Measurements from ENCODE around the gene PLP2.
"Not testable (repeated sequence)": the region's sequence is repeated elsewhere in the genome, so short reads cannot be mapped to it uniquely, and the experiment has no call there.

Gene PLP2

GRCh38 chrX:49171752-49172279, at the start of gene PLP2:
Gene PLP2 (plus strand): TSS chrX:49171898. CDS start chrX:49172001, 103 bp downstream.
- no peak for DNase-seq (ENCODE audit: low read depth)

- DNase-seq (ENCODE audit: low read depth) = no peak
Observed at GRCh38 chrX:49122499-49122898, 49.2 kb upstream of the PLP2 start.

- DNase-seq (ENCODE audit: low read depth) = not testable (repeated sequence)
Observed at GRCh38 chrX:49127742-49128258, 43.9 kb upstream of the PLP2 start.

- DNase-seq (ENCODE audit: low read depth) = no peak
Observed at GRCh38 chrX:49129427-49129826, 42.3 kb upstream of the PLP2 start.

- not testable (repeated sequence) for DNase-seq (ENCODE audit: low read depth)
Observed at GRCh38 chrX:49132275-49132674, 39.4 kb upstream of the PLP2 start.

- DNase-seq (ENCODE audit: low read depth) = no peak
Observed at GRCh38 chrX:49133759-49134158, 37.9 kb upstream of the PLP2 start.

GRCh38 chrX:49137492-49137891, 34.2 kb upstream of the PLP2 start:
- no peak for DNase-seq (ENCODE audit: low read depth)

GRCh38 chrX:49139713-49140112, 32.0 kb upstream of the PLP2 start:
- DNase-seq (ENCODE audit: low read depth) = no peak

- not testable (repeated sequence) for DNase-seq (ENCODE audit: low read depth)
Observed at GRCh38 chrX:49142264-49142663, 29.4 kb upstream of the PLP2 start.

- DNase-seq (ENCODE audit: low read depth) = not testable (repeated sequence)
Observed at GRCh38 chrX:49143154-49143553, 28.5 kb upstream of the PLP2 start.

GRCh38 chrX:49147282-49147681, 24.4 kb upstream of the PLP2 start:
- DNase-seq (ENCODE audit: low read depth) = no peak

GRCh38 chrX:49147936-49148335, 23.8 kb upstream of the PLP2 start:
- no peak for DNase-seq (ENCODE audit: low read depth)

- DNase-seq (ENCODE audit: low read depth) = not testable (repeated sequence)
Observed at GRCh38 chrX:49148390-49149100, 23.2 kb upstream of the PLP2 start.

- DNase-seq (ENCODE audit: low read depth) = not testable (repeated sequence)
Observed at GRCh38 chrX:49149291-49149690, 22.4 kb upstream of the PLP2 start.

GRCh38 chrX:49153467-49153866, 18.2 kb upstream of the PLP2 start:
- DNase-seq (ENCODE audit: low read depth) = no peak

- no peak for DNase-seq (ENCODE audit: low read depth)
Observed at GRCh38 chrX:49155243-49155899, 16.3 kb upstream of the PLP2 start.

- DNase-seq (ENCODE audit: low read depth) = peak; percentile 68
Observed at GRCh38 chrX:49155900-49156837, 15.5 kb upstream of the PLP2 start.

GRCh38 chrX:49157194-49157593, 14.5 kb upstream of the PLP2 start:
- no peak for DNase-seq (ENCODE audit: low read depth)

- no peak for DNase-seq (ENCODE audit: low read depth)
Observed at GRCh38 chrX:49160908-49161307, 10.8 kb upstream of the PLP2 start.

GRCh38 chrX:49161632-49162031, 10.1 kb upstream of the PLP2 start:
- no peak for DNase-seq (ENCODE audit: low read depth)

- no peak for DNase-seq (ENCODE audit: low read depth)
Observed at GRCh38 chrX:49162620-49163019, 9.1 kb upstream of the PLP2 start, which contains the start of gene MAGIX. Gene MAGIX (plus strand): TSS chrX:49162758. CDS start chrX:49162890, 132 bp downstream.
